COR-L47 (cell line): ENCODE data around the gene SLC30A1.
"Not testable (repeated sequence)": the region's sequence is repeated elsewhere in the genome, so short reads cannot be mapped to it uniquely, and the experiment has no call there.

Experiments
- DNase-seq: peaks from one replicate; lab custom pipeline; 2025; lab: John Stamatoyannopoulos, UW

The SLC30A1 gene

DNA sequence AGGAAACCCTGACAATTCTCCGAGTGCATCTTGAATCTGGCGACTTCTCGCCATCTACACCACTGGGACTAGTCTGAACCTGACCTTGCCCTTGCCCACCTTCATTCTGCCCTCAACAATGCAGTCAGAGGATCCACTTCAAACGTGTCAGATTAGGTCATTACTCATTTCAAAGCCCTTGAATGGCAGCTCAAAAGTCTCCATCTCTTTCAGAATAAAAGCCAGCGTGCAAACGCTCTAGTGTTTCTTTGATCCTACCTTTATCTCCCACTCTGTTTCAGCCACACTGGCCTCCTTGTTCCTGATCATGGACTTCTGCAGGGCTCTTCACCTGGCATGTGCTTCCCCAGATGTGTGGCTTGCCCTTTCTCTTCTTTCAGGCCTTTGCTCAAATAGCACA lies 31.3 kb downstream of the SLC30A1 start:
- DNase-seq, result no peak

DNA sequence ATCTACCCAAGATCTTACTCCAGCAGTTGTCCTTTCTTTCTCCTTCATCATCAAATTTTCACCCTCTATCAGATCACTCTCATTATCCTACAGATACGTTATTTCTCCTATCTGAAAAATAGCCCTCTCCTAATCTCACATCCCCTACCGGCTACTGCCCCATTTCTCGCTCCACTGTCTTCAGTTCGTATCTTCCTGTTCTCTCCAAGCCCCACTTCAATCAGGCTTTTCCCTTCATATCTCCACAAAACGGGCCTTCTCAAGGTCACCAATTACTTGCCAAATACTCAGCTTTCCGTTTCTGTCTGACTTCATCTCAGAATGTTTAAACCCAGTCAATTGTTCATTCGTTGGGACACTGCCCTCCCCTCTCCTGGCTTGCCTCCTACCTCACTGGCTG lies 32.4 kb downstream of the SLC30A1 start:
- DNase-seq, result no peak

GRCh38 chr1:211543025-211543424 lies 35.9 kb downstream of the SLC30A1 start:
- no peak for DNase-seq

GRCh38 chr1:211541720-211542477 lies 37.1 kb downstream of the SLC30A1 start:
- no peak for DNase-seq

DNA sequence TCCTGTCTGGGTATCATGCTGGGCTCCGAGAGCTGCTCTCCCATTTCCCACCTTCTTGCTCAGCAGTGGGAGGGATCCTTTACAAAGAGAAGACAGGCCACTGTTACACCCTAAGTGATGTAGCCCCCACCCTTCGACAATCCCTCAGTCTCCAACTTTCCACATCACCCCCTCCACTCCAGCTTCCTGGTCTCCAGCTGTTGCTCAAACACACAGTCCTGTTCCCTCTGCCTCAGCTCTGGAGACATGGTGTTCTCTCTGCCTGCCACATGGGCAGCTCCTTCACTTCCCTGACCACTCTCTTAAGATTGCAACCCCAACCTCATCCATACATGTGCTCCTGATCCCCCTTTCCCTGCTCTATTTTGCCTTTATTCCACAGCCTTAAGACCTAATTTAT lies 37.7 kb downstream of the SLC30A1 start:
- no peak for DNase-seq

GRCh38 chr1:211540824-211541223 lies 38.1 kb downstream of the SLC30A1 start:
- not testable (repeated sequence) for DNase-seq

GRCh38 chr1:211538287-211538686 lies 40.7 kb downstream of the SLC30A1 start:
- no peak for DNase-seq

DNA sequence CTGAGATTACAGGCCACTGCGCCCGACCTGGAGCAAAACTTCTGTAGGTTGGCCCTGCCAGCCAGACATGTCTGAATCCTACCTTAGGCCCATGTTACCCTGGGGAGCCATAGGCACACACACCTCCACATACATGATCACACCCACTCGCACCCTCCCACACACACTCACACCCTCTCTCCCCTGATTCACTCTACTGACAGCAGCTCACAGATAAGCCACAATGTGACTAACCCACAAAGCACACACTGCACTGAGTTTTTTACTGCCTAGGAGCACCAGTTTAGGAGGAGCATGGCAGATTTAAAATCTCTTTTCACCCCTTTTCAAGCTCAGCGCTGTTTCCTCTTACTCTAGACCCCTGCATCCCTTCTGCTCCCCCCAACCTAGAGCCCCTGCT lies 41.7 kb downstream of the SLC30A1 start:
- DNase-seq, result no peak

- DNase-seq, result no peak
These were observed 42.4 kb downstream of the SLC30A1 start for GRCh38 chr1:211536606-211537005.

- no peak for DNase-seq
These were observed 43.6 kb downstream of the SLC30A1 start for GRCh38 chr1:211535346-211535745.

DNA sequence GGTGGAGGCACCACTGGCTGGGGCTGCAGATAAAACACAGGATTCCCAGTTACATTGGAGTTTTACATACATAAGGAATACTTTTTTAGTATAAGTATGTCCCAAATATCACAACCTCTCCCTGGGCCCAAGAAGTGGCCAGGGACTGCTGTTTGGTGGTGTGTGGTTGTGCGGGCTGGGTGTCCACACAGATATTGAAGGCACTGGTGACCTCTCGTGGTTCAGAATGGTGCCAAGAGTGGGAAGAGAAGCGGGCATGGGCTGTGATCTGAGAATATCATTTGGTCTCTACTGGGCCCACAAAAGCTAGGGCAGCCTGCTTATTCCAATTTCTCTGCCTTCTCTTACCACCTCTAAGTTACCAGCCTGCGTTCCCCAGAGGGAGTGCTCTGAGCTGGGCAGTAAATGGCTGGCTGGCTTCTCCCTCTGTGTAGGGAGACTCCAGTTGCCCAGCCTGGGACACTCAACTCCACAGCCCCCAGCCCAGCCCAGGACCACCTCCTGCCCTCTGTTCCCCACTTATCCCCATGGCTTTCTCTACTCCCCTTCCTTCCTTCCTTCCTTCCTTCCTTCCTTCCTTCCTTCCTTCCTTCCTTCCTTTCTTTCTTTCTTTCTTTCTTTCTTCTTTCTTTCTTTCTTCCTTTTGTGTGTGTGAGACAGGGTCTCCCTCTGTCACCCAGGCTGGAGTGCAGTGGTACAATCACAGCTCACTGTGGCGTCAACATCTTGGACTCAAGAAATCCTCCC lies 44.2 kb downstream of the SLC30A1 start:
- DNase-seq, result no peak

- no peak for DNase-seq
These were observed 46.9 kb downstream of the SLC30A1 start for GRCh38 chr1:211532088-211532444.

DNA sequence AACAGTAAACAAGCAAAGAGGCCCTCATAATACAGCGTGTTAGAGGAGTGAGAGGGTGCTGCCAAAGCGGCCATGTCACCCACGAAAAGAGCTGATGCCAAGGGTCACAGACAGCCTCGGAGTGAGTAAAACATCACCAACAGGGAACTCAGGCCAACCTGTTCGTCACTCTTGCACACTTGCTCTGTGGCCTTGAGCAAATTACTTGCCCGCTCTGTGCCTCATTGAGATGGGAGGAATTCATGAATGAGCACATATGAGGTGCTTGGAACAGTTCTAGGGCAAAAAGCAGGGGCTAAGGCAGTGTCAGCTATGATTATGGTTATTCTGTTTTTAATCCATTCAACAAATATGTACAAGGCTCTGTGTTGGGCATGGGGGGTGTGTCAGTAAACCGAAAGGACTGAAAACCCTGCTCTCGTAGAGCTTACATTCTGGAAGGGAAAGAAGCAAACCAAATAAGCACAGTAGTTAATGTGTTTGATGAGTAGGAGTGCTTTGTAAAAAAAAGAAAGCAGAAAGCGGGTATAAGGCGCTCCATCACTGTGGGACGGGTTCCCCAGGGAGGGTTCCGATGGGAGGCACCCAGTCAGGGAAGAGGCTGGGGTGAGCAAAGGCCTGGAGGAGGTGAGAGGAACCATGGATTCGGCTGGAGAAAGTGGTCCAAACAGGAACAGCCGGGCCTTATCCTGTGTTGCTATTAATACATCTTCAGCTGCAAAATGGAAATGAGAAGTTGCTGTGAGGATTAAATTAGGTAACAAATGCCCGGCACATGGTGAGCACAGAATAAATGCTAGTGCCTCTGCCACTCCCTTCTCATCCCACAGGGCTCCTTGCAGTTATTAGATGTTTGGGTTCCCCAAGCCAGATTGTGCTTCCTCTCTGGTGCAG lies 47.5 kb downstream of the SLC30A1 start:
- no peak for DNase-seq

DNA sequence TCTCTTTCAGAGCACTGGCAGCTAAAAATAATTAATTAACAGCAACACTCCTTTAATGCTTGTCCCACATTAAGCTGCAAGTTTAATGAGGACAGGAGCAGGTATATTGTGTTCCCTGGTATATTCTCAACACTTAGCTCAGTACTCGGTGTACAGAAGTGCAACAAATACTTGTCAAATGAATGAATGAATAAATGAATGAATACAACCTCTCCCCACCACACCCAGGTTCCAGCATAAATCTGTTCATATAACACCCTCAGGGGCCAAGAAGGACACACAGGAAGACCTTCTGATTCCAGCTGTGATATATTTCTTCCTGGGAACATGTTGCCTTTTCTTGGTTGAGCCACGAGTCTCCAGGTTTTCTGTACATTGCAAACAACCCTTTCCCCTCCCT lies 48.9 kb downstream of the SLC30A1 start:
- no peak for DNase-seq

- DNase-seq, result no peak
These were observed 49.5 kb downstream of the SLC30A1 start for GRCh38 chr1:211529453-211529852.

GRCh38 chr1:211529011-211529410 lies 50.0 kb downstream of the SLC30A1 start:
- no peak for DNase-seq

- DNase-seq, result no peak
These were observed 51.1 kb downstream of the SLC30A1 start for GRCh38 chr1:211527888-211528287.

- DNase-seq, result no peak
These were observed 52.0 kb downstream of the SLC30A1 start for GRCh38 chr1:211527006-211527405.

- DNase-seq, result no peak
These were observed 52.9 kb downstream of the SLC30A1 start for GRCh38 chr1:211526101-211526500.

- DNase-seq, result no peak
These were observed 53.8 kb downstream of the SLC30A1 start for GRCh38 chr1:211525101-211525676.

GRCh38 chr1:211524521-211524920 lies 54.4 kb downstream of the SLC30A1 start:
- DNase-seq, result no peak

GRCh38 chr1:211522804-211523203 lies 56.2 kb downstream of the SLC30A1 start:
- no peak for DNase-seq
